GM04504 (cell line): ENCODE data around the gene KRT34.

ENCODE experiments used
- DNase-seq: peaks from one replicate; pipeline ENCODE4 v3.0.0-alpha.2; 2012; ENCODE audit warnings: low read depth

The KRT34 gene

DNA sequence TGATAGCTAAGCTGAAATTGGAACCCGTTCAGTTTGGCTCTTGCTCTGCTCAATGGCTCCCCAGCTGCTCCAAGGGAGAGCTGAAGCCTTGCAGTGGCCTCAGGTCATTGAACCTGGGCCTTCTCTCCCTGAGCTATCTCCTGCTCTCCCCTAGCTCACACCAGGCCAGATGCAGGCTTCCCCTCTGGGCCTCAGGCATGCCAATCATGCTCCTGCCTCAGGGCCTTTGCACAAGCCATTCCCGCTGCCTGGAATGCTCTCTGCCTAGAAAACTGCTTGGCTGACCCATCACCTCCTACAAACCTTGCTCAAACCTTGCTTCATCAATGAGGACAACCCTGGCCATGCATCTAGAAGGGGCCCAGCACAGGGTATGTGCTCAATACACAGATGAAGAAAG, 49.9 kb downstream of the KRT34 start:
- DNase-seq: no peak

DNA sequence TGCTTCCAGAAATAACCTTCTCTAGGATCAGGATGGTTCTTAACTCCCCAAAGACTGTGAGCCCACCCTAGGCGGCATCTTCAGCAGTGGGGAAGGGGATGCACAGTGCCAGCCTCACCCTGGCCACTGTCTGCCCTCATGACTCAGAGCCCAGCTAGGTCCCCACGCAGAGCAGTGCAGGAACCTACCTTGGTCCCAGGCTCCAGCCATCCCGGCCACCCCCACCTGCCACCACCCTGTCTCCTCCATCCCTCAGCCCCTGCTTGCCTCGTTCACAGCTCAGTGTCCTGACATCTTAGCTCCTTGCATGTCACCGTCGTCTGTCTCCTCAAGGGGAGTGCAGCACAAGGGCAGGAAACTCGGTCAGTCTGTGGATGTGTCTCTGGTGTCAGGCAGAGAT, 50.5 kb downstream of the KRT34 start:
- DNase-seq: no peak

DNA sequence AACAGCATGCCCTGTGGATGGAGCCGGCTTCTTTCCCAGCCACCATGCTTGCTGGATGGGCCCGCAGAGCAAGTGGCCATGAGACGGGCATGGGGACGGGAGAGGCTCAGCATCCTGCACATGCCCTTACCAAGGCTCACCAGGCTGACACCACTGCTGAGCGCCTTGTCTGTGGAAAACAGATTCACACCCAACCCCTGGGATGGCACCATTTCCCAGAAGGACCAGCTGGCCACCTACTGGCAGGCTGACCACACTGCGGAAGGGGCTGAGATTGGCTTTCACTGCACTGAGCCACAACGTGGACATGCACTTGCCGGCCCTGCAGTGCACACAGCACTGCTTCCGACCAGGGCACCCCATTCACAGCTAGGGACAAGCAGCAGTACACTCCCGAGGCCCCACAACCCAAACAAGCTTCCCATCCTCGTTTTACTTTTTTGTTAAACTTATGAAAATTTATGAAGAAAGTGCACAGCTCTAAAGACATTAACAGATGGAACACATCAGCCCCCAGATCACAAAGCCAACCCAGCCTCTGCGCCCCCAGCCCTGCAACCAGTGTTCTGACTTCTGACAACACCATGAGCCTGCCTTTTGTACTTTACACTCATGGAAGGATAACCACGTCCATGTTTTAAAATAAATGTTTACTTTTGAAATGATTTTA, 52.7 kb downstream of the KRT34 start:
- peak; percentile 35 for DNase-seq

DNA sequence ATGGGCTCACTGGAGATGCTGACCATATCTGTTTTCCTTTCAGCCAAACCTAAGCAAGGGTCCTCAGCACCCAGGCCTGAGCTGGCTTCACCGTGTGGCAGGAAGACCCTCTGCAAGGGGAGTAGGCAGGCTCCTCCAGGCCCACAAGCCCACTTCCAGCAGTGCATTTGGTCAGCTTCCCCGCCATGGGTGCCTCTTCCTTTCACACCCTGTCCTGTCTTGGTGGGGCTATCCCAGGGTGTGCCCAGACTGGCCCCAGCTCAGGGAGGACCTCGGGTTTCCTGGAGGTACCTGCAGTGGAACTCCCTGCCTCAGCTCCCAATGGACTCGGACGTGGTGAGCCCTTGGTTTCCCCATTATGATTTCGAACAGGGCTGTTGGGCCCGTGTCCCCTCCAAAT, 53.9 kb downstream of the KRT34 start:
- no peak for DNase-seq
